Fibroblast of lung (primary cell): ENCODE data around the gene MAP2K5. TPM values are rescaled to one million over a fixed set of nuclear protein-coding genes. Genes with fewer than 3 reads are reported as not detected.

Source experiments
- DNase-seq, 2 donors: peaks; one replicate each; pipeline versions ENCODE4 v3.0.0 to v3.0.0-alpha.2; 2010; ENCODE audit warnings: low read depth in 2 of 2
- H2AFZ ChIP-seq: 2 replicates; pipeline ENCODE4 v1.5.1; 2012; ENCODE audit warnings: low read length, control low read depth, inconsistent platforms
- H3K27ac ChIP-seq: 2 replicates; pipeline ENCODE4 v1.5.1; 2011; ENCODE audit warnings: low read length, control low read depth; ENCODE audit not compliant: insufficient read depth
- H3K27me3 ChIP-seq: 2 replicates; pipeline ENCODE4 v1.5.1; 2011; ENCODE audit warnings: mild to moderate bottlenecking, low read length; ENCODE audit not compliant: control insufficient read depth, insufficient read depth
- H3K36me3 ChIP-seq: 2 replicates; pipeline ENCODE4 v1.5.1; 2011; ENCODE audit warnings: low read length; ENCODE audit not compliant: control insufficient read depth, insufficient read depth
- H3K4me1 ChIP-seq: 2 replicates; pipeline ENCODE4 v1.5.1; 2011; ENCODE audit warnings: low read length; ENCODE audit not compliant: control insufficient read depth, insufficient read depth; ENCODE audit errors: extremely low read depth
- H3K4me2 ChIP-seq: 2 replicates; pipeline ENCODE4 v1.5.1; 2011; ENCODE audit warnings: low read length, control low read depth; ENCODE audit not compliant: insufficient read depth; ENCODE audit errors: extremely low read depth
- H3K4me3 ChIP-seq, 4 experiments: fragments of 200-600 bp in 1 of 4; sonication (generic) in 1 of 4; replicated peaks in 1 of 4; 2 replicates each; pipeline ENCODE4 v1.5.1; 2011 to 2016; ENCODE audit warnings: low read length in 4 of 4, low read depth in 3 of 4, mild to moderate bottlenecking in 3 of 4, control low read depth in 2 of 4, inconsistent platforms in 1 of 4, mixed read lengths in 1 of 4; ENCODE audit not compliant: insufficient read depth in 1 of 4; ENCODE audit errors: control extremely low read depth in 1 of 4
- H3K79me2 ChIP-seq: 2 replicates; pipeline ENCODE4 v1.5.1; 2012; ENCODE audit warnings: mild to moderate bottlenecking, low read length, inconsistent platforms; ENCODE audit not compliant: control insufficient read depth, insufficient read depth
- H3K9ac ChIP-seq: 2 replicates; pipeline ENCODE4 v1.5.1; 2011; ENCODE audit warnings: mild to moderate bottlenecking, low read length, control low read depth; ENCODE audit not compliant: insufficient read depth
- H3K9me3 ChIP-seq: 2 replicates; pipeline ENCODE4 v1.5.1; 2012; ENCODE audit warnings: low read depth, low read length; ENCODE audit not compliant: control insufficient read depth, insufficient read depth
- H4K20me1 ChIP-seq: 2 replicates; pipeline ENCODE4 v1.5.1; 2011; ENCODE audit warnings: low read length; ENCODE audit not compliant: control insufficient read depth, insufficient read depth; ENCODE audit errors: extremely low read depth
- CTCF ChIP-seq, 2 donors: IDR thresholded peaks in 1 of 2; conservative IDR thresholded peaks in 1 of 2; 1 replicate in 1 of 2; 2 replicates in 1 of 2; pipeline ENCODE4 v1.5.1; 2011 to 2012; ENCODE audit warnings: low read length in 2 of 2, control low read depth in 1 of 2, inconsistent platforms in 1 of 2, low read depth in 1 of 2, mild to moderate bottlenecking in 1 of 2
- EZH2 ChIP-seq: IDR thresholded peaks from 2 replicates; pipeline ENCODE4 v1.5.1; 2012; ENCODE audit warnings: low read length, control low read depth, mild to moderate bottlenecking; ENCODE audit errors: missing control alignments
- polyA plus RNA-seq, 2 donors: library from polyadenylated mRNA; depleted of rRNA in 1 of 2; stranded (reverse) in 1 of 2; unstranded in 1 of 2; fragments of >200 nt; gene quantifications; 2 replicates each; pipeline ENCODE4 v1.2.1, GENCODE V29; 2011 to 2012; ENCODE audit warnings: missing spikeins in 1 of 2
- total RNA-seq: library from RNA; depleted of rRNA; stranded (reverse); fragments of >200 nt; gene quantifications from 2 replicates; pipeline ENCODE4 v1.2.1, GENCODE V29; 2014

MAP2K5 gene
- total and polyA plus RNA-seq, 2 donors (not counting 1 experiment from before 2014, with no cell fraction given), result 5.7 to 10.2 TPM

GRCh38 chr15:67563092-67563491, 20.6 kb downstream of the MAP2K5 start:
- DNase-seq, result no peak
- Histone ChIP-seq H3K4me3 (no peak overlapping the region), H3K9ac (no peak overlapping the region), H3K9me3 (no peaks in the 10 kb centered on the region), H3K79me2 (no peaks in the 10 kb centered on the region), H3K4me1 (no peaks in the 10 kb centered on the region), H2AFZ (no peak overlapping the region), H4K20me1 (no peaks in the 10 kb centered on the region), H3K27ac (no peak overlapping the region), H3K4me2 (no peak overlapping the region), H3K36me3 (no peaks in the 10 kb centered on the region), H3K27me3 (no peaks in the 10 kb centered on the region)
- TF ChIP-seq EZH2 (no peak), CTCF (conservative IDR thresholded peaks at IDR 0.05 in 1 of 2, IDR thresholded peaks at IDR 0.05 in 1 of 2; ENCODE audit: low read depth in 1 of 2, low read length in 2 of 2) (no peak)

GRCh38 chr15:67564021-67564967, 21.8 kb downstream of the MAP2K5 start:
- H3K9me3 ChIP-seq, result no peaks in the 10 kb centered on the region
- H3K4me2 ChIP-seq, result no peak overlapping the region
- H3K27ac ChIP-seq, result no peak overlapping the region
- DNase-seq, result peak in 1 of 2 donors; percentile 11
- H4K20me1 ChIP-seq, result no peaks in the 10 kb centered on the region
- no peak for TF ChIP-seq EZH2
- TF ChIP-seq CTCF (conservative IDR thresholded peaks at IDR 0.05 in 1 of 2, IDR thresholded peaks at IDR 0.05 in 1 of 2; ENCODE audit: low read depth in 1 of 2, low read length in 2 of 2), result no peak
- H3K4me3 ChIP-seq, result no peak overlapping the region
- H3K27me3 ChIP-seq, result no peaks in the 10 kb centered on the region
- H2AFZ ChIP-seq, result no peak overlapping the region
- H3K9ac ChIP-seq, result no peak overlapping the region
- no peaks in the 10 kb centered on the region for H3K4me1 ChIP-seq
- no peaks in the 10 kb centered on the region for H3K36me3 ChIP-seq
- no peaks in the 10 kb centered on the region for H3K79me2 ChIP-seq

- no peak overlapping the region for H3K9ac ChIP-seq
Measured at GRCh38 chr15:67564968-67565345, 22.5 kb downstream of the MAP2K5 start.

More at GRCh38 chr15:67564968-67565345, 22.5 kb downstream of the MAP2K5 start:
- Histone ChIP-seq H3K27me3 (no peaks in the 10 kb centered on the region), H3K27ac (no peak overlapping the region), H3K4me1 (no peaks in the 10 kb centered on the region), H4K20me1 (no peaks in the 10 kb centered on the region), H3K79me2 (no peaks in the 10 kb centered on the region), H2AFZ (no peak overlapping the region), H3K4me2 (no peak overlapping the region), H3K36me3 (no peaks in the 10 kb centered on the region), H3K9me3 (no peaks in the 10 kb centered on the region), H3K4me3 (no peak overlapping the region)
- no peak for TF ChIP-seq EZH2
- DNase-seq, result peak in 1 of 2 donors; percentile 50
